NCI-H2029 treated with DMSO at 0.1 percent for 48 hours (cell line): ENCODE measurements around the gene B3GAT1.
A peak's percentile ranks its signal among the peaks of the same experiment; 100 is the strongest.

ENCODE experiments used
- DNase-seq: peaks from one replicate; lab custom pipeline; 2025; lab: John Stamatoyannopoulos, UW

B3GAT1 gene

DNA sequence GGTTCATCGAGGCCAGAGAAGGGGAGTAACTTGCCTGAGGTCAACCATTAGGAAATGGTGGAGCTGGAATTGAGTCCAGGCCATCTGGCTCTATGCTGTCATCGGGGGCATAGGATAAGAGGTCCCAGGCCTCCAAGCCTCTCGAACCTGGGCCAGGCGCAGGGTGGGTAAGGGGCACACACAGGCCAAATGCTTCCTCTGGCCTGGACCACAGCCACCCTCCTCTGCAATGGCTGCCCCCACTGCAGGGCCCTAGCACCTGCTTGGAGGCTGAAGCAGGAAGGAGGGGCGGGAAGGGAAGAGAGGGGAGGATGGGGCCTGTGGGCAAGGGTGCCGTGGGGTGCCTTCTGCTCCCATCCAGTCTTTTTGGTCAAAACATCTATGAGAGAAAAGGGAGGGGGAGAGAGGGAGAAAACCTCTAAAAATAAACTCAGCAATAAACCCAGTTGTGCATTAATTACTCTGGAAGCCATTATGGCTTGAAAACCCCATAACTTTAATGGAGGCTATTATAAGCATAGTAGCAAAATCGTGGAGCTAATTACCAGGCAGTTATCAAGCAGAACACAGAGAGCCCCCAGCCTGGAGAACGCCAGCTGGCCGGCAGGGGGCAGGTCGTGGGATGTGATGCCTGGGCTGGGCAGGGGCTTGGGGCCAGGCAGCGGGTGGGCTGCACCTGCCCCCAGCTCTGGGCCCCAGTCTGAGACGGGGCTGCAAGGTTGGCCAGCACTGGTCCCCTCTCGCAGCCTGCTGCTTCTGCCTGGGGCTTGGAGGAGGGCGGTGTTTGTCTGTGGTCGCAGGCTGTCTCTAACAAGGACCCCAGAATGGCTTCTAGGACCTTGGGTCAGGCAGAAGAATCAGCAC, 21.1 kb downstream of the B3GAT1 start:
- DNase-seq = no peak

GRCh38 chr11:134389464-134390180, 22.4 kb downstream of the B3GAT1 start:
- DNase-seq = no peak

GRCh38 chr11:134388590-134388989, 23.5 kb downstream of the B3GAT1 start:
- DNase-seq = peak; percentile 21

DNA sequence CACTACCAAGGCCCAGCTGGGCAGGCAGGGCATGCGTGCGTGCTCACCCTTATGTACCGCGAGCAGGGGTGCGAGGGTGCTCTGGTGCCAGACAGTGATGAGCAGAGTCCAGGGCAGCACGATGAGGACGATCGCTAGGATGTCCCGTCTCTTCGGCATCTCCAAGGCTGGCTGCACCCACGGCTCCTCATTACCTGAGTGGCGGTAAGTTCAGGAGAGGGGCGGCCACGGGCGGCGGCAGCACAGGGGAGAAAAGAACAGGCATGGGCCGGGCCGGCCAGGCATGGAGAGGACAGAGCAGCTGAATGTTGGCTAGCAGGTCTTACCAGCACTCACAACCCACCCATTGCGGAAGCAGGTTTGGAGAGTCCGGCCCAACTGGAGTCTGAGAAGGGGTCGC, 24.5 kb downstream of the B3GAT1 start:
- no peak for DNase-seq

- DNase-seq = no peak
These were observed 25.1 kb downstream of the B3GAT1 start for GRCh38 chr11:134386945-134387344.

GRCh38 chr11:134385774-134386565, 26.1 kb downstream of the B3GAT1 start:
- DNase-seq = peak; percentile 87

DNA sequence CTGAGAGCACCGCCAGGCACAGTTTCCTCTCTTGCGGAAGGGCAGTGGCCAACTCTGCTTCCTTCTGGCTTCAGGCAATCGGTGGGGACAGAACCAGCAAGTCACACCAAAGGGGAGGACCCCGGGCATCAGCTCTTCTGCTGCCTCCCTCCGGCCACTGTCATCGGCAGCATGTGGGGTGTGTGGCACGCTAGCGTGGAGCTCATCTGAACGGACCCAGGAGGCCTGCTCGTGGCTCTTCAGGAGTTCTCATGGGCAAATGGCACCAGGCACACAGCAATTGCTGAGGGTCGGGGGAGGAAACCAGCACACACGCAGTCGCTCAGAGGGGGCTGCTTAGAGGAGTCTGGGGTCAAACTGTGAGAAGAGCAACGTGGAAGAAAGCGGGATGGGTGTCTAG, 26.9 kb downstream of the B3GAT1 start:
- DNase-seq = no peak

DNA sequence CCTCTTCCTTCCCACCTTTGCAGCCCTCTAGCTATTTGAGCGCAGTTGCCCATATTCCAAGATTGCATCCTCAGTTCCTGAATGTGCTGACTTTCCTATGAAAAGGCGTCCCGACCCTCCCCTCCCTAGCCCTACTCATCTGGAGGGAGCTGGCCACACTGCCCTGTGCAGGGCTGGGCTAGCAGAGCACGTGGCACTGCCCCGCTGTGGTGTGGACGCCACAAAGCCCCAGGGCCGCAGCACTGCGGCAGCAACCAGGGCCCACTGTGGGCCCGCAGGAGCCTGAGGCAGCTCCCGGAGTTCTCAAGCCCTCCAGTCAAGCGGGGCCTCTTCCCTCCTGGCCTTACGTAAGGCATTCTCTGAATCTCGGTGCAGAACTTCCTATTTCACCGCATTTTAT, 27.6 kb downstream of the B3GAT1 start:
- DNase-seq = no peak

DNA sequence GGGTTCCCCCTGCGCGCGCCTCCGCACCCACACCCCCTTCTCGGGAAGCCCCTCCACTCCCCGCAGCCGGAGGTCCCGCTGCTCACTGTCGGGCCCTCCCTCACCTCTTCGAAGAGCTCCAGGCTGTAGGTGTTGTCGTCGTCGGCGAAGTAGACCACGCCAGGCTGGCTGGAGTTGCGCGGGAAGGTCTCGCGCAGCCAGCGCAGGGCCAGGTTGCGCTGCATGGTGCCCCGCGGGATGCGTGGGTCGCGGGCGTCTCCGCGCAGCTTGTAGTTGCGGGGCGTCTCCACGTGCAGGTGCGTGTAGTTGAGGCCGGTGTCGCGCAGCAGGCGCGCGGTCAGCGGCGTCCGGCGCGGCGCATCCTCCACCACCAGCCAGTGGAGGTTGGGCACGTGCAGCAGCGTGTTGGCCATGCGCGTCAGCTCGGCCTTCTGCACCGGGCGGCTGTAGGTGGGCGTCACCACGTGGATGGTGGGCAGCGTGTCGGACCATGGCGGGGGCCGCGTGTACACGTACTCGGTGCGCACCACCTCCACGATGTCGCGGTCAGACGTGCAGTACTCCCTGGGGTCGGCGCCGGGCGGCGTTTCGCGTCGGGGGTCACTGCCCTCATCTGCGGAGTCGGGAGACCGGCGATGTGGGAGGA, 28.3 kb downstream of the B3GAT1 start:
- no peak for DNase-seq

DNA sequence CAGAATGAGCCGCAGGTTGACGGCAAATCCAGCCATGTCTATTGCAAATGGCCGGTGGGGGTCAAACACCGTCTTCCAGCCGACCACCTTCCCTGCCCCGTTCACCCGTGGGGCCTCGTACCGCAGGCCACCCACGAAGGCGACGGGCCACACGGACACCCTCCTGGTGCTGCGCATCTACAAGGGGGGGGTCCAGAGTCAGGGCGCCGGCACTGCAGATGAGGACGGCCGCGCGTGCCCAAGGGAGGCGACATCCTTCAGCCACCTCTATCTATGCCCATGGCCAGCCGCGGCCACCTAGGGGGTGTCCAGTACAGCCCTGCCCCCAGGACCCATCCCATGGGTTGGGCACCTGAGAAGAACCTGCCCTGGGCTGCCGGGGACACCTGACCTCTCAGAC, 29.2 kb downstream of the B3GAT1 start:
- DNase-seq = no peak

DNA sequence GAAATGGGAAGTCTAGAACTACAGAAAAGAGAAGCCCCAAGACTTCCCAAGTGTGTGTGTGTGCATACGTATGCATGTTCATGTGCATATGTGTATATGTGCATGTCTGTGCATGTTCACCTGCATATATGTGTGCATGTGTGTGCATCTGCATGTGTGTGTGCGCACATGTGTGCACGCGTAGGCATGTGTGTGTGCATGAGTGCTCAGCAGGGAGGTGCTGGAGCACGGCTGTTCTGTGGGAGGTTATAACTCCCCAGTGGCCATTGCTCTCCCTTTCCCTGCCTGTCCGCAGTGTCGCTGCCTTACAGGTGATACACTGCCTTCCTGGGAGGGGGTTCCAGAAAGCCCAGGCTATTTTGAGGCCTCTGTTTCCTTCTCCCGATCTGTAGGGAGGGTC, 29.8 kb downstream of the B3GAT1 start:
- DNase-seq = no peak

- no peak for DNase-seq
These were observed 31.3 kb downstream of the B3GAT1 start for GRCh38 chr11:134380785-134381184.

GRCh38 chr11:134380229-134380628, 31.8 kb downstream of the B3GAT1 start:
- DNase-seq = no peak

DNA sequence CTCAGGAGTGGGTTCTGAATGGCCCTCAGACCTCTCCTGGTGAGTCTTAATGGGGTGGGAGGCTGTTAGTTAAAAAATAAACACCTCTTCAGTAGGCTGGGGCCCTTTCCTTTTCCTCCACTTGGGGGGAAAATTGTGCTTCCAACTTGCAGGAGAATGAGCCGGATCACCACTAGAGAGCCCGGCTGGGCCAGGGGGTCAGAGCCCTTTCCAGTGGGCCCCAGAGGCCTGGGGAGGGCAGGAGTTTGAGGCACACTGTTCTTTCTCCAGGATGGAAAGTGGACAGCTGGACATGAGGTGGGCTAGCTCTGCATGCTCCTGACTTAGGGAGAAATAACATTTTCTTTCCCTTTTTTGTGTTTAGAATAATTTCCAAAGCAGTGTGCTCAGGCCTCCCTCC, 32.8 kb downstream of the B3GAT1 start:
- no peak for DNase-seq

GRCh38 chr11:134377876-134378275, 34.2 kb downstream of the B3GAT1 start:
- no peak for DNase-seq

- no peak for DNase-seq
These were observed 35.7 kb downstream of the B3GAT1 start for GRCh38 chr11:134376150-134376921.

DNA sequence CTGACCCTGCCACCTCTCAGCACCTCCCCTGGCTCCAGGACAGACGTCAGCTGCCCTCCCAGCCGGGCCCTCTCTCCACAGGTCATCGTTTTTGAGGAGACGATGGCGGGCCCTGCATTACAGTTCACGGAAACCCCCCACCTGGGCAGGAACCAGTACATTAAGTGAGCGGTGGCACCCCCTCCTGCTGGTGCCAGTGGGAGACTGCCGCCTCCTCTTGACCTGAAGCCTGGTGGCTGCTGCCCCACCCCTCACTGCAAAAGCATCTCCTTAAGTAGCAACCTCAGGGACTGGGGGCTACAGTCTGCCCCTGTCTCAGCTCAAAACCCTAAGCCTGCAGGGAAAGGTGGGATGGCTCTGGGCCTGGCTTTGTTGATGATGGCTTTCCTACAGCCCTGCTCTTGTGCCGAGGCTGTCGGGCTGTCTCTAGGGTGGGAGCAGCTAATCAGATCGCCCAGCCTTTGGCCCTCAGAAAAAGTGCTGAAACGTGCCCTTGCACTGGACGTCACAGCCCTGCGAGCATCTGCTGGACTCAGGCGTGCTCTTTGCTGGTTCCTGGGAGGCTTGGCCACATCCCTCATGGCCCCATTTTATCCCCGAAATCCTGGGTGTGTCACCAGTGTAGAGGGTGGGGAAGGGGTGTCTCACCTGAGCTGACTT, 37.0 kb downstream of the B3GAT1 start:
- no peak for DNase-seq

- peak; percentile 18 for DNase-seq
These were observed 37.9 kb downstream of the B3GAT1 start for GRCh38 chr11:134374171-134374570.

GRCh38 chr11:134373591-134374052, 38.4 kb downstream of the B3GAT1 start:
- no peak for DNase-seq

DNA sequence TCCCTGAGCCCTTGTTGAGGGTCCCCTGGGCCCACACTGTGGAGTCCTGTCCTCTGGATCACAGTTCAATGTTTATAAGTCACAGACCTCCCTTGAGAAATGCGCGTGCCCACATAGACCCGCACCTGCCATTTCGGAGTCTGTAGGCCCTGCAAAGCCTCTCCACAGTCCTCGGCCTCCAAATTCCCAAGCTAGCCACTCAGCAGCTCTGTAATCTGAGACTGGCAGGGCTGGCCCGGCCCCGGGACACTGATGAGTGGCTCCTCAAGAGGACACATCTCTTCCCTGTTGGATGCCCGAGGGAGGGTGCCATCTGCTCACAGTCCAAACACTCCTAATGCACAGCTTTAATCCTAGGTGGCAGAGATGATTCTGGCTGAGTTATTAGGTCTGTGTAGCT, 39.1 kb downstream of the B3GAT1 start:
- DNase-seq = peak; percentile 82

DNA sequence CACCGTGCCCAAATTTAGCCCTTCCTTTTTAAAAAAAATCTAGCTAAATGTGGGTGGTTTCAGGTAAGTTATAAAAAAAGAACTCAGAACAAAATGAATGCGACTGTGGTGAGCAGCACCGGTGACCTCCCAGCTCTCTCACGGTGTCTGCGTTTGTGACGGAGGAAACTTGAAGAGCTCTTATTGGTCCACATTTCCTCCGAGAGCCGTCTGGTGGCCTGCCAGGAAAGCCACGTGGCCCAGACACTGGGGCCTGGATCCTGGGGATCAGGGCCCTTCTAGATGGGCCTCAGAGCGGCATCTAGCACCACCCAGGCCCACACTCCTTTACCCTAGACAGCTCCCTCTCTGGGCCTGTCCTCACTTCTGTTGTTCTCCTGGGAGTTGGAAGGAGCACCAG, 39.5 kb downstream of the B3GAT1 start:
- DNase-seq = no peak
